NCI-H226 (cell line): ENCODE measurements around the gene TLCD3A.
"Not testable (repeated sequence)": the region's sequence is repeated elsewhere in the genome, so short reads cannot be mapped to it uniquely, and the experiment has no call there.

Experiments
- DNase-seq: peaks from one replicate; pipeline ENCODE4 v3.0.0-alpha.2; 2015

The TLCD3A gene

GRCh38 chr17:732067-732901 lies at the start of gene TLCD3A:
TLCD3A (plus strand) TSS chr17:732596; CDS start chr17:732648, 52 bp downstream.
- peak; percentile 53 for DNase-seq

- no peak for DNase-seq
These were observed 49.4 kb upstream of the TLCD3A start for GRCh38 chr17:683040-683439.

GRCh38 chr17:683499-684254 lies 48.7 kb upstream of the TLCD3A start:
- DNase-seq, result no peak

- DNase-seq, result no peak
These were observed 47.4 kb upstream of the TLCD3A start for GRCh38 chr17:685006-685405.

- DNase-seq, result no peak
These were observed 44.1 kb upstream of the TLCD3A start for GRCh38 chr17:688100-688989.

GRCh38 chr17:689556-690275 lies 42.7 kb upstream of the TLCD3A start:
- DNase-seq, result no peak

- no peak for DNase-seq
These were observed 42.0 kb upstream of the TLCD3A start for GRCh38 chr17:690361-690760.

- DNase-seq, result peak; percentile 91
These were observed 41.0 kb upstream of the TLCD3A start for GRCh38 chr17:691423-691822.

GRCh38 chr17:692116-692515 lies 40.3 kb upstream of the TLCD3A start:
- peak; percentile 90 for DNase-seq

GRCh38 chr17:693791-694638 lies 38.4 kb upstream of the TLCD3A start:
- peak; percentile 98 for DNase-seq

GRCh38 chr17:696369-696768 lies 36.0 kb upstream of the TLCD3A start:
- no peak for DNase-seq

GRCh38 chr17:697682-698081 lies 34.7 kb upstream of the TLCD3A start:
- DNase-seq, result no peak

- not testable (repeated sequence) for DNase-seq
These were observed 34.3 kb upstream of the TLCD3A start for GRCh38 chr17:698096-698495.

- no peak for DNase-seq
These were observed 33.1 kb upstream of the TLCD3A start for GRCh38 chr17:699345-699744.

- no peak for DNase-seq
These were observed 31.8 kb upstream of the TLCD3A start for GRCh38 chr17:700504-701094.

GRCh38 chr17:703081-703875 lies 29.1 kb upstream of the TLCD3A start:
- no peak for DNase-seq

- DNase-seq, result no peak
These were observed 28.1 kb upstream of the TLCD3A start for GRCh38 chr17:704111-704864.

- DNase-seq, result no peak
These were observed 27.4 kb upstream of the TLCD3A start for GRCh38 chr17:705011-705410.

- no peak for DNase-seq
These were observed 26.5 kb upstream of the TLCD3A start for GRCh38 chr17:705863-706262.
